Tibial nerve (tissue), 4 donors: ENCODE data around the gene DHX34.

ENCODE experiments used
- CTCF ChIP-seq, 5 experiments: fragments of 200-600 bp in 3 of 5; fragments of 450-650 bp in 2 of 5; sonication (generic) in 3 of 5; IDR thresholded peaks; one replicate each; pipeline ENCODE4 v1.5.1; 2016 to 2019; ENCODE audit warnings: antibody characterized with exemption in 5 of 5, mild to moderate bottlenecking in 3 of 5, moderate library complexity in 2 of 5
- EP300 ChIP-seq, 2 donors: sonication (generic); formaldehyde crosslinking; IDR thresholded peaks; one replicate each; pipeline ENCODE4 v1.6.1; 2017; ENCODE audit warnings: antibody characterized with exemption in 2 of 2, mild to moderate bottlenecking in 1 of 2
- POLR2A ChIP-seq, 2 donors: fragments of 450-650 bp; IDR thresholded peaks; one replicate each; pipeline ENCODE4 v1.6.1; 2017; ENCODE audit warnings: antibody characterized with exemption in 2 of 2, mild to moderate bottlenecking in 2 of 2, moderate library complexity in 2 of 2

- no peak for TF ChIP-seq CTCF (IDR thresholded peaks at IDR 0.05)
- TF ChIP-seq POLR2A (IDR thresholded peaks at IDR 0.05) = no peak
- TF ChIP-seq EP300 (IDR thresholded peaks at IDR 0.05) = no peak
Observed at GRCh38 chr19:47371261-47371660, 22.1 kb downstream of the DHX34 start.
